WTC11 (cell line): ENCODE results near the gene CASKIN1. TPM values are rescaled to one million over a fixed set of nuclear protein-coding genes. Genes with fewer than 3 reads are reported as not detected.
A peak's percentile ranks its signal among the peaks of the same experiment; 100 is the strongest.

ENCODE experiments used
- ATAC-seq: fragments of 200-7000 bp; cut with Tn5 transposase; 2 replicates; pipeline ENCODE4 v1.10.0; 2021; ENCODE audit warnings: mild to moderate bottlenecking, moderate library complexity
- CTCF ChIA-PET: fragments of 300-600 bp; sonication (Branson Sonifier 250); formaldehyde crosslinking; loops from one replicate; lab custom pipeline; 2021; ENCODE audit warnings: antibody characterized with exemption; lab: Charles Lee
- POLR2A ChIA-PET: fragments of 350-600 bp; sonication (Branson Sonifier 250); formaldehyde crosslinking; loops from one replicate; lab custom pipeline; 2021; ENCODE audit warnings: antibody characterized with exemption; lab: Charles Lee
- DNase-seq: peaks from one replicate; pipeline ENCODE4 v3.0.0; 2021; ENCODE audit warnings: low spot score
- H3K27ac Mint-ChIP-seq: 2 replicates; pipeline ENCODE4 v1.8.0; 2021; ENCODE audit warnings: mixed read lengths
- H3K27me3 Mint-ChIP-seq: 2 replicates; pipeline ENCODE4 v1.8.0; 2021; ENCODE audit warnings: low read depth, mild to moderate bottlenecking, moderate library complexity, mixed read lengths
- H3K36me3 Mint-ChIP-seq: 2 replicates; pipeline ENCODE4 v1.8.0; 2021; ENCODE audit warnings: mixed read lengths
- H3K4me1 Mint-ChIP-seq: 2 replicates; pipeline ENCODE4 v1.8.0; 2022; ENCODE audit warnings: mixed read lengths
- H3K4me3 Mint-ChIP-seq: 2 replicates; pipeline ENCODE4 v1.8.0; 2021; ENCODE audit warnings: mild to moderate bottlenecking, moderate library complexity, mixed read lengths
- H3K9me3 Mint-ChIP-seq: 2 replicates; pipeline ENCODE4 v1.8.0; 2021; ENCODE audit warnings: mixed read lengths
- ARID4B ChIP-seq: sonication (generic); formaldehyde crosslinking; IDR thresholded peaks from 2 replicates; pipeline ENCODE4 v1.8.0; 2023; ENCODE audit warnings: missing genetic modification reagents, mild to moderate bottlenecking, borderline replicate concordance
- ATF1 ChIP-seq: sonication (generic); formaldehyde crosslinking; IDR thresholded peaks from 2 replicates; pipeline ENCODE4 v1.8.1; 2023; ENCODE audit warnings: mild to moderate bottlenecking, moderate library complexity, missing genetic modification reagents
- ELF4 ChIP-seq: sonication (generic); formaldehyde crosslinking; IDR thresholded peaks from 2 replicates; pipeline ENCODE4 v1.8.1; 2022; ENCODE audit warnings: low read depth, mild to moderate bottlenecking, moderate library complexity, missing genetic modification reagents
- ESRRA ChIP-seq: sonication (generic); formaldehyde crosslinking; IDR thresholded peaks from 2 replicates; pipeline ENCODE4 v1.8.1; 2022; ENCODE audit warnings: mild to moderate bottlenecking, missing genetic modification reagents, borderline replicate concordance
- FOXJ3 ChIP-seq: sonication (generic); formaldehyde crosslinking; IDR thresholded peaks from 2 replicates; pipeline ENCODE4 v1.9.0; 2021; ENCODE audit warnings: missing genetic modification reagents, mild to moderate bottlenecking, borderline replicate concordance
- FOXK1 ChIP-seq: sonication (generic); formaldehyde crosslinking; IDR thresholded peaks from 2 replicates; pipeline ENCODE4 v1.8.0; 2022; ENCODE audit warnings: mild to moderate bottlenecking, moderate library complexity, missing genetic modification reagents
- GABPB1 ChIP-seq: sonication (generic); formaldehyde crosslinking; IDR thresholded peaks from 2 replicates; pipeline ENCODE4 v1.8.1; 2023; ENCODE audit warnings: mild to moderate bottlenecking, missing genetic modification reagents
- IRF2 ChIP-seq: sonication (generic); formaldehyde crosslinking; IDR thresholded peaks from 2 replicates; pipeline ENCODE4 v1.8.0; 2022; ENCODE audit warnings: low read depth, missing genetic modification reagents, borderline replicate concordance
- MAX ChIP-seq: sonication (generic); formaldehyde crosslinking; IDR thresholded peaks from 2 replicates; pipeline ENCODE4 v1.8.0; 2022; ENCODE audit warnings: mild to moderate bottlenecking, missing genetic modification reagents
- MXD4 ChIP-seq: fragments of 250-450 bp; sonication (Bioruptor Pico); IDR thresholded peaks from 2 replicates; pipeline ENCODE4 v1.8.0; 2021; ENCODE audit warnings: mild to moderate bottlenecking, moderate library complexity, borderline replicate concordance
- NFE2L1 ChIP-seq: sonication (generic); formaldehyde crosslinking; IDR thresholded peaks from 2 replicates; pipeline ENCODE4 v1.8.1; 2023; ENCODE audit warnings: missing genetic modification reagents
- NFYB ChIP-seq: sonication (generic); formaldehyde crosslinking; conservative IDR thresholded peaks from 2 replicates; pipeline ENCODE4 v1.8.0; 2022; ENCODE audit warnings: low read depth, missing genetic modification reagents
- NR1H2 ChIP-seq: sonication (generic); formaldehyde crosslinking; IDR thresholded peaks from 2 replicates; pipeline ENCODE4 v1.9.0; 2021; ENCODE audit warnings: mild to moderate bottlenecking, moderate library complexity, missing genetic modification reagents
- OVOL2 ChIP-seq: fragments of 250-450 bp; sonication (Bioruptor Pico); IDR thresholded peaks from 2 replicates; pipeline ENCODE4 v1.9.0; 2021; ENCODE audit warnings: mild to moderate bottlenecking, borderline replicate concordance
- PREB ChIP-seq: sonication (generic); formaldehyde crosslinking; IDR thresholded peaks from 2 replicates; pipeline ENCODE4 v1.8.1; 2022; ENCODE audit warnings: mild to moderate bottlenecking, missing genetic modification reagents, moderate library complexity, borderline replicate concordance
- RORB ChIP-seq: fragments of 250-450 bp; sonication (Bioruptor Pico); IDR thresholded peaks from 2 replicates; pipeline ENCODE4 v1.9.0; 2021; ENCODE audit warnings: mild to moderate bottlenecking
- SMAD4 ChIP-seq: sonication (generic); formaldehyde crosslinking; IDR thresholded peaks from 2 replicates; pipeline ENCODE4 v1.8.0; 2022; ENCODE audit warnings: mild to moderate bottlenecking, missing genetic modification reagents
- SP1 ChIP-seq: sonication (generic); formaldehyde crosslinking; conservative IDR thresholded peaks from 2 replicates; pipeline ENCODE4 v1.8.1; 2022; ENCODE audit warnings: missing genetic modification reagents
- TEAD1 ChIP-seq: sonication (generic); formaldehyde crosslinking; IDR thresholded peaks from 2 replicates; pipeline ENCODE4 v1.8.0; 2022; ENCODE audit warnings: mild to moderate bottlenecking, missing genetic modification reagents
- ZNF317 ChIP-seq: sonication (generic); formaldehyde crosslinking; IDR thresholded peaks from 2 replicates; pipeline ENCODE4 v1.8.1; 2023; ENCODE audit warnings: low read depth, mild to moderate bottlenecking, moderate library complexity, missing genetic modification reagents, borderline replicate concordance
- ZNF423 ChIP-seq: fragments of 250-450 bp; sonication (Bioruptor Pico); IDR thresholded peaks from 2 replicates; pipeline ENCODE4 v2.1.2; 2022; ENCODE audit warnings: mild to moderate bottlenecking, moderate library complexity
- ZNF512 ChIP-seq: sonication (generic); formaldehyde crosslinking; IDR thresholded peaks from 2 replicates; pipeline ENCODE4 v1.8.1; 2022; ENCODE audit warnings: missing genetic modification reagents, borderline replicate concordance
- total RNA-seq: library from RNA; stranded (reverse); gene quantifications from 3 replicates; pipeline ENCODE4 v1.2.3, GENCODE V29; 2021
- TF ChIP-seq, protein P1 (sequence below): sonication (generic); formaldehyde crosslinking; IDR thresholded peaks from 2 replicates; pipeline ENCODE4 v1.8.0; 2022; ENCODE audit warnings: mild to moderate bottlenecking, missing genetic modification reagents
- TF ChIP-seq, protein P2 (sequence below): fragments of 250-450 bp; sonication (Bioruptor Pico); conservative IDR thresholded peaks from 2 replicates; pipeline ENCODE4 v1.9.0; 2021; ENCODE audit warnings: mild to moderate bottlenecking
- TF ChIP-seq, protein P3 (sequence below): fragments of 250-450 bp; sonication (Bioruptor Pico); IDR thresholded peaks from 2 replicates; pipeline ENCODE4 v1.8.0; 2021; ENCODE audit warnings: mild to moderate bottlenecking

The CASKIN1 gene
- total RNA-seq, 1 experiment from 2014 or later: 9.4 TPM

- Mint-ChIP-seq H3K36me3 (peaks cover 33% of the 10 kb centered on the region), H3K4me3 (no peak overlapping the region), H3K27ac (no peak overlapping the region), H3K4me1 (no peaks in the 10 kb centered on the region), H3K9me3 (no peaks in the 10 kb centered on the region), H3K27me3 (no peaks in the 10 kb centered on the region; the same call in 1 of the 2 replicates)
- ChIA-PET POLR2A (no interaction called here), CTCF (interaction anchor here (0.6 to 3.6 kb wide), 3 partner anchors 9 to 185 kb away, joined by 3 to 15 read pairs (median 4); partner anchors contain the start of gene ECI1)
- TF ChIP-seq ESRRA: no peak
- TF ChIP-seq, protein P1, sequence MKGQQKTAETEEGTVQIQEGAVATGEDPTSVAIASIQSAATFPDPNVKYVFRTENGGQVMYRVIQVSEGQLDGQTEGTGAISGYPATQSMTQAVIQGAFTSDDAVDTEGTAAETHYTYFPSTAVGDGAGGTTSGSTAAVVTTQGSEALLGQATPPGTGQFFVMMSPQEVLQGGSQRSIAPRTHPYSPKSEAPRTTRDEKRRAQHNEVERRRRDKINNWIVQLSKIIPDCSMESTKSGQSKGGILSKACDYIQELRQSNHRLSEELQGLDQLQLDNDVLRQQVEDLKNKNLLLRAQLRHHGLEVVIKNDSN (CRISPR knock-in tag): no peak
- no peak for TF ChIP-seq PREB (CRISPR knock-in tag)
- TF ChIP-seq, protein P2, sequence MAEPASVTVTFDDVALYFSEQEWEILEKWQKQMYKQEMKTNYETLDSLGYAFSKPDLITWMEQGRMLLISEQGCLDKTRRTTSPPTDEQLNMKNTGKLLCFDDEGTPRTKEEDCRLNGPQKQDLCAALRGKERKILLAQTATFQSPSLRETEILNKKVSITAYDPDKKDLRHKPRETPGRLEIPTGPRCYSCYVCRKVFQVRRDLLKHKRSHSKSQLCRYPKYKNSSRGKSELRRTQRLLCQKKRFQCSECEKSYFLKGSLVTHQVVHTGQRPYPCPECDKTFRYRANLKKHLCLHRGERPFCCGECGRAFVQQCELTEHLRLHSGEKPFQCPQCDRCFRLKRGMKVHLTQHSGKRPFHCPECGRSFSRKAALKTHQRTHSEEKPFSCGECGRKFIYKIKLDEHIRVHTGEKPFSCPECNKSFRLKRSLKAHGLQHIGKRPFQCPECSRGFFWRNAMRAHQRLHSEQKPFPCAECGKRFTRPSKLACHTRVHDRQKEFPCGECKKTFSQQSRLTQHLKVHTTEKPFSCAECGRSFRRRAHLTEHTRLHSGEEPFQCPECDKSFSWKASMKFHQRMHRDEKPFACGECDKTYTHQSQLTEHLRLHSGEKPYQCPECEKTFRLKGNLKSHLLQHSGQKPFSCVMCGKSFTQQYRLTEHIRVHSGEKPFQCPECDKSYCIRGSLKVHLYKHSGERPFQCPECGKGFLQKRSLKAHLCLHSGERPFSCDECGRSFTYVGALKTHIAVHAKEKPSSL (CRISPR knock-in tag): no peak
- TF ChIP-seq ARID4B (CRISPR knock-in tag): no peak
- TF ChIP-seq ELF4 (CRISPR knock-in tag): no peak
- TF ChIP-seq IRF2 (CRISPR knock-in tag): no peak
- no peak for TF ChIP-seq ATF1 (CRISPR knock-in tag)
- ATAC-seq: peak; percentile 24
- DNase-seq: peak; percentile 56
Observed at GRCh38 chr16:2243031-2243528, 46.7 kb upstream of the CASKIN1 start.

DNA sequence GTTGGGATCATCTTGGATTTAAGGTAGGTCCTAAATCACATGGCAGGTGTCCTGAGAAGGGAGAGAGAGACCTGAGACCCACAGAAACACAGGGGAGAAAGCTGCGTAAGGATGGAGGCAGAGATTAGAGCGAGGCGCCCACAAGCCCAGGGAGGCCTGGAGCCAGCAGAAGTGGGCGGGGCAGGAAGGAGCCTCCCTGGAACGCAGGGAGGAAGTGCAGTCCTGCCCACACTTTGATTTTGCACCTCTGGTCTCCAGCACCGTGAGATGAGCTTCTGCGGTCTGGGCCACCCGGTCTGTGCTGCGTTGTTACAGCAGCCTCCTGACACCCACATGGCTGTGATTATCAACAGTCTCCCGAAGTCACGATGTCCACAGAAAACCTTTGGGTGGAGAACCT lies 46.2 kb upstream of the CASKIN1 start:
- no peak for ATAC-seq
- no peak for TF ChIP-seq MXD4 (CRISPR knock-in tag)
- no peak for TF ChIP-seq SMAD4 (CRISPR knock-in tag)
- no peak for TF ChIP-seq FOXJ3 (CRISPR knock-in tag)
- TF ChIP-seq MAX (CRISPR knock-in tag): no peak
- no peak for TF ChIP-seq GABPB1 (CRISPR knock-in tag)
- TF ChIP-seq NR1H2 (CRISPR knock-in tag): no peak
- no peak for TF ChIP-seq TEAD1
- TF ChIP-seq NFYB (CRISPR knock-in tag): no peak
- TF ChIP-seq SP1 (CRISPR knock-in tag): no peak
- TF ChIP-seq, protein P3, sequence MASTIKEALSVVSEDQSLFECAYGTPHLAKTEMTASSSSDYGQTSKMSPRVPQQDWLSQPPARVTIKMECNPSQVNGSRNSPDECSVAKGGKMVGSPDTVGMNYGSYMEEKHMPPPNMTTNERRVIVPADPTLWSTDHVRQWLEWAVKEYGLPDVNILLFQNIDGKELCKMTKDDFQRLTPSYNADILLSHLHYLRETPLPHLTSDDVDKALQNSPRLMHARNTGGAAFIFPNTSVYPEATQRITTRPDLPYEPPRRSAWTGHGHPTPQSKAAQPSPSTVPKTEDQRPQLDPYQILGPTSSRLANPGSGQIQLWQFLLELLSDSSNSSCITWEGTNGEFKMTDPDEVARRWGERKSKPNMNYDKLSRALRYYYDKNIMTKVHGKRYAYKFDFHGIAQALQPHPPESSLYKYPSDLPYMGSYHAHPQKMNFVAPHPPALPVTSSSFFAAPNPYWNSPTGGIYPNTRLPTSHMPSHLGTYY (CRISPR knock-in tag): no peak
- no peak for TF ChIP-seq ZNF512
- no peak for TF ChIP-seq FOXK1 (CRISPR knock-in tag)
- TF ChIP-seq ESRRA: no peak
- TF ChIP-seq NFE2L1 (CRISPR knock-in tag): no peak
- no peak for TF ChIP-seq ZNF317 (CRISPR knock-in tag)
- TF ChIP-seq OVOL2: no peak
- TF ChIP-seq RORB: no peak
- no peak for TF ChIP-seq ZNF423 (CRISPR knock-in tag)
- ChIA-PET POLR2A (no interaction called here), CTCF (interaction anchor here (0.6 to 3.6 kb wide), 3 partner anchors 9 to 186 kb away, joined by 3 to 15 read pairs (median 4); partner anchors contain the start of gene ECI1)
- Mint-ChIP-seq H3K27ac (no peak overlapping the region), H3K4me3 (no peak overlapping the region), H3K27me3 (peaks cover 2% of the 10 kb centered on the region), H3K4me1 (no peaks in the 10 kb centered on the region), H3K9me3 (no peaks in the 10 kb centered on the region), H3K36me3 (peaks cover 33% of the 10 kb centered on the region)
- no peak for DNase-seq
